A549 treated with CORT108297 at 1 μM for 4 hours (cell line): ENCODE results near the gene RBPJL. TPM values are rescaled to one million over a fixed set of nuclear protein-coding genes. Genes with fewer than 3 reads are reported as not detected.

Experiments
- total RNA-seq: library from RNA; stranded (reverse); fragments of 200-300 nt; extraction: Qiagen RNA extraction; gene quantifications from 5 replicates; pipeline ENCODE4 v1.2.3, GENCODE V29; 2022

Gene RBPJL, protein sequence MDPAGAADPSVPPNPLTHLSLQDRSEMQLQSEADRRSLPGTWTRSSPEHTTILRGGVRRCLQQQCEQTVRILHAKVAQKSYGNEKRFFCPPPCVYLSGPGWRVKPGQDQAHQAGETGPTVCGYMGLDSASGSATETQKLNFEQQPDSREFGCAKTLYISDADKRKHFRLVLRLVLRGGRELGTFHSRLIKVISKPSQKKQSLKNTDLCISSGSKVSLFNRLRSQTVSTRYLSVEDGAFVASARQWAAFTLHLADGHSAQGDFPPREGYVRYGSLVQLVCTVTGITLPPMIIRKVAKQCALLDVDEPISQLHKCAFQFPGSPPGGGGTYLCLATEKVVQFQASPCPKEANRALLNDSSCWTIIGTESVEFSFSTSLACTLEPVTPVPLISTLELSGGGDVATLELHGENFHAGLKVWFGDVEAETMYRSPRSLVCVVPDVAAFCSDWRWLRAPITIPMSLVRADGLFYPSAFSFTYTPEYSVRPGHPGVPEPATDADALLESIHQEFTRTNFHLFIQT
- total RNA-seq: not detected in 5 replicates

DNA sequence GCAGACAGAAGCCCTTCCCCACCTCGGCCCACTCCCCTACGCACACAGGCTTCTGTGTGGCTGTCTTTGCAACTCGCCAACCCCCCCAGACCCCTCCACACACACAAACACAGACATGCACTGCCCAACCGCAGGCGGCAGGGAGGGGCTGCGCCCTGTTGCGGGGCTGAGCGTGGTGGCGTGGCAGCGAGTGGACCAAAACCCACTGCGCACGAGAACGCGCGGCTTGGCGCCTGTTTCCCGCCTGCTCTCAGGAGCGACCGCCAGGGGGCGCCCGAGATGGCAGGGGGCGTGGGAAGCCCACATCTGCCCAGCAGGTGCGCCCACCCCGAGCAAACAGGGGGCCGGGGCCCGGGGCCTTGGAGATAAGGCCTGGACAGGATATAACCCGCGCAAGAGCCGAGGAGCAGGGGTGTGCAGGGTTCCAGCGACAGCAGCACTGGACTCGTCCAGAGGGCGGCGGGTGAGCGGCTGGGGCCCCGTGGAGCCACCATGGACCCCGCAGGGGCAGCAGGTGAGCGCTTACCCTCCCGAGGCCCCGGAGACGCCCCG lies at the start of gene RBPJL:
RBPJL (plus strand) TSS at position 410 of the 552 bp plus-strand sequence; CDS start at position 493, 83 bp downstream.

DNA sequence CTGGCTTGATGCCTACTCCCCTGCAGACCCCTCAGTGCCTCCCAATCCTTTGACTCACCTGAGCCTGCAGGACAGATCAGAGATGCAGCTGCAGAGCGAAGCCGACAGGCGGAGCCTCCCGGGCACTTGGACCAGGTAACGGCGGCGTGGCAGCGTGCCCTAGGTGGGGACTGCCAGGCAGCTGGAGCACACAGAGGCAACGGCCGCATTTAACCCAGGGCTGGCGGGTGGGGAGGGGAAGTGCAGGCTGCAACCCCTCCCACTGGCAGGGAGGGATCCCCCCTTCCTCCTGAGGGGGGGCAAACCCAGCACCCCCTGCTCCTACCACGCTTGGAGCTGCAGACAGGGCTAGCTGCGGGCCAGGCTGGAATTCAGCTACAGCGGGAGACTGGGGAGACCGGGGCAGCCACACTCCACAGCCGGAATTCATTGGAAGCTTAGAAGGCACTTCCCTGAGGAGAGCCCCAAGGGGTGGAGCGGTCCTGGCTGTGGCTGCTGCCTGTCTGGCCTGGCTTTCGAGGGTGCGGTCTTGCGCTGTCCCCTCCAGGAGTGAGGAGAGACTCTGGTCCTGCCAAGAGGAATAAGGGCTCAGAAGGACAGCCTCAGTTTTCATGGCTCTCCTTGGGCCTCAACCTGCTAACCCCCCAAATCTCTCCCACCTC lies 1.6 kb downstream of the RBPJL start, which contains the start of gene MATN4:
MATN4 (minus strand) TSS at position 183 of the 662 bp plus-strand sequence. CDS start 2,717 bp downstream, outside the sequence.

DNA sequence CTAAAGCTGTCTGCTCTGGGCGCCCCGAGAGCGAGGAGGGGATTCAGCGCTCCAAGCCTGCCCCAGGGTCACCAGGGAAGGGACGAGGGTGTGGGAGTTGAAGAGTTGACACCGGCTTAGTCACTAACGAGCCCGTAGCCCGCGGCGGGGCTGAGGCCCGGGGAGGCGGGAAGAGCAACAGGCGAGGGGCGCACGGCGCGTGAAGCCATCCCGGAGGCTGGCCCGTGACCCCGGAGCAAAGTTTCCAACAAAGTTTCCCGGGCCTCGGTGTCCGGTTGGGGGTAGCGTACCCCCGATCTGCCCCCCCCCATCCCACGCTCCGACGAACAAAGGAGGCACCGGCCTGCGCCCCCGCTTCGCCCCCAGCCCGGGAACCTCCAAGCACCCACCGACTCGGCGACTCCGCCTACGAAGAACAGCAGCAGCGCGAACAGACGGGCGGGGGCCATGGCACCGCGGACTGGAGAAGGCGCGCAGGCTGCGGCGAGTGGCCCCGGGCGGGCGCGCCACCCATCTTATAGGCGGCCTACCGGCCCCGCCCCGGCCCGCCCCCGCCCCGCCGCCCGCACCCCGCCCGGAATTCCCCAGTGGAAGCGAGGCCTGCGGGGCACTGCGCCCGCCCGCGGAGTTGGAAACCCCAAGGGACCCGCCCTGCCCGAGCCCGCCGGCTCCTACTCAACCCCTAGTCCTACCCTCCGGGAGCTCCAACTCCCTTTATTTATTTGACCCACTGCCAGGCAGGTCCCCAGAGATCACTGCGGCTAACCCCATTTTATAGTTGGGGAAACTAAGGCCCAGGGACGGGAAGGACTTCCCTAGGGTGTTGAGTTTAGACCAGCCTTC lies 41.5 kb downstream of the RBPJL start, which contains the start of gene SDC4:
SDC4 (minus strand) TSS at position 489 of the 843 bp plus-strand sequence; CDS start at position 449, 40 bp downstream.

DNA sequence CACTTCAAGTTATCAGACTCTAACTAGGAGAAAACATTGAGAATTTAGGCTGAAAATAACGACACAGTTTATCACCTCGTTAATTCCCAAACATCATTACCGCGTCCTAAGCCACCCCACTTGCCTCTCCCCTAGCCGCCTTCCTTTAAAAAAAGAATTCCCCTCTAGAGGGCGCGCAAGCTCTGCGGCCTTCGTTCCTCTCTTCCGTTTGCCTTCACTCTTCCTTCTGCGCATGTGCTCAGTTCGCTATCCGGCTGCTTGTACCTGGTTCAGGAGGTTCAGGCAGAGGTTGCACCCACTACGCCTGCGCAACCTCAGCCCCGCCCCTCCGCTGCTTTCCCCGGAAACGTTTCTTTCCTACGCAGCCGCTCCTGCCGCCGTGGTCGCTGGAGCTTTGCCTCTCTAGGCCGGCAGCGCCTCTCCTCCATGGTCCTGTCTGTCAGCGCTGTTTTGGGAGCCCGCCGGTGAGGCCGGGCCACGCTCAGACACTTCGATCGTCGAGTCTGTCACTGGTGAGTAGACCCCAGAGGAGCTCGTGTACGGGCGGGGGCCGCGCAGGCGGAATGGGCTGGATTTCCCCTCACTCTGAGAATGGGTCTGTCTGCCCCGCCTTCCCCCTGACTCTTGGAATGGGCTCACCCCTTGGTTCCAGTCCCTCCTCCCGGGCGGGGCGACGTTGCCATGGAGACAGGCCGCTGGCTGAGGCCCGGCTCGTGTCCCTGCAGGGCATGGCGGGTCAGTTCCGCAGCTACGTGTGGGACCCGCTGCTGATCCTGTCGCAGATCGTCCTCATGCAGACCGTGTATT lies 56.4 kb downstream of the RBPJL start, which contains the start of gene SYS1:
SYS1 (plus strand) TSS at position 353 of the 807 bp plus-strand sequence; CDS start at position 729, 376 bp downstream.

Other genes starting within 250 kb of the RBPJL start
- gene KCNS1, start 205.7 kb upstream of the RBPJL start, total RNA-seq: not detected in 5 replicates
- gene WFDC5, start 191.7 kb upstream of the RBPJL start, total RNA-seq: not detected in 5 replicates
- not detected in 5 replicates for gene WFDC12, start 182.4 kb upstream of the RBPJL start, total RNA-seq
- 1.8 to 4.2 TPM (median 3.4 TPM) in 5 replicates for gene PI3, start 131.9 kb upstream of the RBPJL start, total RNA-seq
- gene SEMG1, start 99.8 kb upstream of the RBPJL start, total RNA-seq: not detected in 5 replicates
- gene SEMG2, start 85.5 kb upstream of the RBPJL start, total RNA-seq: not detected in 5 replicates
- 8.0 to 15.4 TPM (median 10.5 TPM) in 5 replicates for gene SLPI, start 52.3 kb upstream of the RBPJL start, total RNA-seq
- 0.06 to 0.14 TPM (median 0.12 TPM) in 5 replicates for gene MATN4, start 1.5 kb downstream of the RBPJL start, total RNA-seq
- 106 to 130 TPM (median 122 TPM) in 5 replicates for gene SDC4, start 41.6 kb downstream of the RBPJL start, total RNA-seq
- 27.4 to 37.0 TPM (median 33.8 TPM) in 5 replicates for gene SYS1, start 56.3 kb downstream of the RBPJL start, total RNA-seq
- gene TP53TG5, start 71.5 kb downstream of the RBPJL start, total RNA-seq: not detected in 5 replicates
- gene DBNDD2, start 101.4 kb downstream of the RBPJL start, total RNA-seq: 22.6 to 29.6 TPM (median 26.6 TPM) in 5 replicates
- gene PIGT, start 109.3 kb downstream of the RBPJL start, total RNA-seq: 85.4 to 103 TPM (median 97.4 TPM) in 5 replicates
- gene WFDC2, start 162.9 kb downstream of the RBPJL start, total RNA-seq: 0.20 to 0.23 TPM in 2 of 5 replicates, not detected in the others
- gene SPINT3, start 208.8 kb downstream of the RBPJL start, total RNA-seq: not detected in 5 replicates
- gene WFDC6, start 232.6 kb downstream of the RBPJL start, total RNA-seq: not detected in 5 replicates
- not detected in 5 replicates for gene EPPIN, start 240.6 kb downstream of the RBPJL start, total RNA-seq